ENCODE measurements around the gene TTR. TPM values are rescaled to one million over a fixed set of nuclear protein-coding genes. Genes with fewer than 3 reads are reported as not detected.

The TTR gene
- total RNA-seq (not detected), polyA plus RNA-seq (ENCODE audit: insufficient read length in 6 of 6) (1 to 10 TPM in 2 of 6 donors, under 1 TPM in 4; 0.32 to 2.0 (median 0.57) TPM)
- long read RNA-seq, donor 1, transcript TTR-201 (4 exons, 957 nt): major isoform, 7 of 8 reads
- long read RNA-seq, donor 1, partial matches to known transcripts: 0 of 8 reads
- long read RNA-seq, donor 1, other reads (novel, unspliced or antisense): 0 of 8 reads
- long read RNA-seq, donor 2, transcript TTR-201 (4 exons, 957 nt): major isoform, 16 of 29 reads
- long read RNA-seq, donor 2, transcript TTR-203 (3 exons, 956 nt): minor isoform, 5 of 29 reads
- long read RNA-seq, donor 2, partial matches to known transcripts: 8 of 29 reads
- long read RNA-seq, donor 2, other reads (novel, unspliced or antisense): 0 of 29 reads
- long read RNA-seq, donor 3: 0 reads
- long read RNA-seq, donor 4: 0 reads
- long read RNA-seq, donor 5, partial matches to known transcripts: 0 of 1 reads
- long read RNA-seq, donor 5, other reads (novel, unspliced or antisense): 0 of 1 reads
- long read RNA-seq, donor 6, partial matches to known transcripts: 0 of 4 reads
- long read RNA-seq, donor 6, other reads (novel, unspliced or antisense): 0 of 4 reads
- long read RNA-seq, donor 7: 0 reads
- long read RNA-seq, donor 8, partial matches to known transcripts: 0 of 1 reads
- long read RNA-seq, donor 8, other reads (novel, unspliced or antisense): 0 of 1 reads
- long read RNA-seq, donor 9, partial matches to known transcripts: 0 of 2 reads
- long read RNA-seq, donor 9, other reads (novel, unspliced or antisense): 0 of 2 reads
- long read RNA-seq, donor 10: 0 reads
- long read RNA-seq, donor 11: 0 reads
- long read RNA-seq, donor 12, partial matches to known transcripts: 0 of 3 reads
- long read RNA-seq, donor 12, other reads (novel, unspliced or antisense): 0 of 3 reads

DNA sequence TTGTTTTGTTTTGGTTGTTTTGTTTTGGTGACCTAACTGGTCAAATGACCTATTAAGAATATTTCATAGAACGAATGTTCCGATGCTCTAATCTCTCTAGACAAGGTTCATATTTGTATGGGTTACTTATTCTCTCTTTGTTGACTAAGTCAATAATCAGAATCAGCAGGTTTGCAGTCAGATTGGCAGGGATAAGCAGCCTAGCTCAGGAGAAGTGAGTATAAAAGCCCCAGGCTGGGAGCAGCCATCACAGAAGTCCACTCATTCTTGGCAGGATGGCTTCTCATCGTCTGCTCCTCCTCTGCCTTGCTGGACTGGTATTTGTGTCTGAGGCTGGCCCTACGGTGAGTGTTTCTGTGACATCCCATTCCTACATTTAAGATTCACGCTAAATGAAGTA, at the start of gene TTR:
Gene TTR (plus strand): TSS at position 250 of the 400 bp plus-strand sequence. CDS start 26 bp downstream, at position 276.
- TF ChIP-seq, protein P1, sequence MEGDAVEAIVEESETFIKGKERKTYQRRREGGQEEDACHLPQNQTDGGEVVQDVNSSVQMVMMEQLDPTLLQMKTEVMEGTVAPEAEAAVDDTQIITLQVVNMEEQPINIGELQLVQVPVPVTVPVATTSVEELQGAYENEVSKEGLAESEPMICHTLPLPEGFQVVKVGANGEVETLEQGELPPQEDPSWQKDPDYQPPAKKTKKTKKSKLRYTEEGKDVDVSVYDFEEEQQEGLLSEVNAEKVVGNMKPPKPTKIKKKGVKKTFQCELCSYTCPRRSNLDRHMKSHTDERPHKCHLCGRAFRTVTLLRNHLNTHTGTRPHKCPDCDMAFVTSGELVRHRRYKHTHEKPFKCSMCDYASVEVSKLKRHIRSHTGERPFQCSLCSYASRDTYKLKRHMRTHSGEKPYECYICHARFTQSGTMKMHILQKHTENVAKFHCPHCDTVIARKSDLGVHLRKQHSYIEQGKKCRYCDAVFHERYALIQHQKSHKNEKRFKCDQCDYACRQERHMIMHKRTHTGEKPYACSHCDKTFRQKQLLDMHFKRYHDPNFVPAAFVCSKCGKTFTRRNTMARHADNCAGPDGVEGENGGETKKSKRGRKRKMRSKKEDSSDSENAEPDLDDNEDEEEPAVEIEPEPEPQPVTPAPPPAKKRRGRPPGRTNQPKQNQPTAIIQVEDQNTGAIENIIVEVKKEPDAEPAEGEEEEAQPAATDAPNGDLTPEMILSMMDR (IDR thresholded peaks at IDR 0.05): no peak
- DNase-seq (no peak), ATAC-seq (no peak)
- Histone ChIP-seq H3K4me1 (no peaks in the 10 kb centered on the region), H3K4me3 (no peak within 1 kb of the TSS), H3K27ac (no peak within 1 kb of the TSS), H3K36me3 (no peaks in the 10 kb centered on the region), H3K9me3 (no peaks in the 10 kb centered on the region), H3K27me3 (no peaks in the 10 kb centered on the region)
- intact Hi-C loops (cut with DNase I): no loop called here

DNA sequence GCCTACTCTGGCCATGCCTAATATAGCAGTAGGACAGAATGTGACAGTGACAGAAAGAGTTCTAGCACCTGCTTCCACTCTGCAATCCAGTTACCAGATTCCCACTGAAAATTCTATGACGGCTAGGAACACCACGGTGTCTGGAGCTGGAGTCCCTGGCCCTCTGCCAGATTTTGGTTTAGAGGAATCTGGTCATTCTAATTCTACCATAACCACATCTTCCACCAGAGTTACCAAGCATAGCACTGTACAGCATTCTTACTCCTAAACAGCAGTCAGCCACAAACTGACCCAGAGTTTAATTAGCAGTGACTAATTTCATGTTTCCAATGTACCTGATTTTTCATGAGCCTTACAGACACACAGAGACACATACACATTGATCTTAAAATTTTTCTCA, 45.2 kb upstream of the TTR start:
- no peak overlapping the region for H3K27ac ChIP-seq
- TF ChIP-seq, protein P1 (IDR thresholded peaks at IDR 0.05): no peak
- H3K27me3 ChIP-seq: no peaks in the 10 kb centered on the region
- ATAC-seq (no peak), DNase-seq (no peak)
- H3K9me3 ChIP-seq: no peaks in the 10 kb centered on the region
- peaks cover 0 to 9% of the 10 kb centered on the region in 2 donors for H3K36me3 ChIP-seq
- intact Hi-C loops (cut with DNase I): no loop called here
- H3K4me3 ChIP-seq: no peak overlapping the region
- H3K4me1 ChIP-seq: peaks cover 0 to 3% of the 10 kb centered on the region in 2 donors

DNA sequence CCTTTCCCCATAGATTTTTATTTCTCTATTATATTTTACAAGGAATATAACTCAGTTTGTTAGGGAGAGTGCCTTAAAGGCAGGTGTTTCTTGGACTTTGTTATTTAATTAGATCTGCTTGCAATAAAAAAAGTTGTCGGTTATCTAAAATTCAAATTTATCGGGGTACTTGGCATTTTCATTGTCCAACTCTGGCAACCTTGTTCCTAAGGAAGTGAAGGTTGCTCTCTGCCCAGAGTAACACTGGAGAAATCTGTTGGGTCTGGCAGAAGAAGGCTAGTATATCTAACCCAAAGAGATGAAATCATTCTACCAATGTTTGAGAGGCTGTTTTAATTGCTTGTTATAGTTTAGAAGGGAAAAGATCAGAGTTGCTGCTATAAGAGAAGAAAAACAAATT, 42.8 kb upstream of the TTR start:
- Histone ChIP-seq H3K9me3 (no peaks in the 10 kb centered on the region), H3K27ac (no peak overlapping the region), H3K4me1 (peaks cover 0 to 3% of the 10 kb centered on the region in 2 donors), H3K36me3 (no peaks in the 10 kb centered on the region), H3K4me3 (no peak overlapping the region), H3K27me3 (no peaks in the 10 kb centered on the region)
- no peak for ATAC-seq
- DNase-seq: no peak
- TF ChIP-seq, protein P1 (IDR thresholded peaks at IDR 0.05): no peak
- intact Hi-C loops (cut with DNase I): no loop called here

DNA sequence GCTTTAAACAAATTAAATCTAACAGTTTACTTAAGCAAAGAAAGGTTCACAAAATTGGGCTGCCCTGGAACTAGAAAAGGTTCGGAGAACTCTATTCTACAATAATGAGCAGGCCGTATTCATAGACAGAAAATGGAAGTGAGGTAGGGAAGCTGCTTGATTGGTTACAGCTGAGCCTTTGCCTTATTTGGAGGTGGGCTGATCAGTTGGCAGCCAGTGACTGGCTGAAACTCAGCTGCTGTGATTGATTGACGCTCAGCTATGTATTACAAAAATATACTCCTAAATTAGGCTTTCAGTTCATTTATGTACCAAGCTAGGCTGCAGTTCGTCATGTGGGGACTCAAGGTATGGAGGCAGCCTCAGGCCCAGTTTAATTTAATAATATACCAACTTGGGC, 42.3 kb upstream of the TTR start:
- Histone ChIP-seq H3K4me1 (peaks cover 0 to 3% of the 10 kb centered on the region in 2 donors), H3K27me3 (no peaks in the 10 kb centered on the region), H3K27ac (no peak overlapping the region), H3K9me3 (no peaks in the 10 kb centered on the region), H3K4me3 (no peak overlapping the region), H3K36me3 (no peaks in the 10 kb centered on the region)
- TF ChIP-seq, protein P1 (IDR thresholded peaks at IDR 0.05): no peak
- DNase-seq: no peak
- intact Hi-C loops (cut with DNase I): no loop called here
- ATAC-seq: no peak

DNA sequence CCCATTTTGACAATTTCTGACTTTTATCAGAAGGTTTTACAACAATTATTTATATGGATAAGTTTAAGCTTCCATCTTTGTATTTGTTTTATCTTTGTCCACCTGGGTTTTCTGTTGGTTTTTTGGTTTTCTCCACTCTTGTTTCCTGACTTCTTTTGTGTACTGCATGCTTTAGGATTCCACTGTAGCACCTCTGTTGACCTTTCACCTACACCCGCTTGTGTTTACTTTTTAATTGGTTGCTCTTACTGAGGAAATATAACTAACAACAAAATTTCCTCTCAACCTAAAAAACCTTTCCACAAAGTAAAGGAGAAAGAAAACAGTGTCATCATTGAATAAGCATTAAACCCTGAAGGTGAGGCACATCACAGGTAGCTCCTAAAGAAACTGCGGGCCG, 39.8 kb upstream of the TTR start:
- Histone ChIP-seq H3K27me3 (no peaks in the 10 kb centered on the region), H3K27ac (no peak overlapping the region), H3K4me3 (no peak overlapping the region), H3K9me3 (no peaks in the 10 kb centered on the region), H3K4me1 (peaks cover 0 to 3% of the 10 kb centered on the region in 2 donors), H3K36me3 (no peaks in the 10 kb centered on the region)
- intact Hi-C loops (cut with DNase I): loop anchor here in 1 of 2 donors (10.0 kb wide), 1 partner anchor 263 kb away; no protein-coding TSS in a partner anchor
- TF ChIP-seq, protein P1 (IDR thresholded peaks at IDR 0.05): no peak
- no peak for DNase-seq
- no peak for ATAC-seq

All from left lung (tissue), 14 donors.